Heart left ventricle (tissue), 13 donors: ENCODE results near the gene HSPA12A.

Source experiments
- CTCF ChIP-seq, 12 donors: fragments of 200-600 bp; sonication (generic) in 4 of 12; IDR thresholded peaks; one replicate each; pipeline versions ENCODE4 v1.5.0 to v1.8.0; 2018 to 2022; ENCODE audit warnings: antibody characterized with exemption in 12 of 12, mild to moderate bottlenecking in 5 of 12
- POLR2A ChIP-seq, 2 donors: fragments of 450-650 bp; IDR thresholded peaks; one replicate each; pipeline ENCODE4 v1.6.1; 2017; ENCODE audit warnings: antibody characterized with exemption in 2 of 2, mild to moderate bottlenecking in 2 of 2, moderate library complexity in 2 of 2
- donor health status: ischemic (EF 13 %, LVEDD 7.1; RV severe dilation, severe dysfunction).
- donor health status: DM: no; HTN: yes; CAD: no.
- donor health status: DM: no; HTN: no; CAD: no.
- donor health status: ischemic (EF 25% LVEDD 6.9; RV normal size, moderate dysfunction).
- donor health status: ischemic (EF 25% LVEDD 5.7; RV mildly dilated, moderate dysfunction).
- donor health status: ischemic (EF 35%, LVEDD 5.7; RV mildly dilated, moderate dysfunction).
- donor health status: nonischemic (EF 11% LVEDD 7.7; RV severe dilation, severe dysfunction).
- donor health status: DM: yes; HTN: yes; CAD: no.
- donor health status: PGD.
- donor health status: ischemic (EF 29% LVEDD 5.4; RV normal size, mild dysfunction).
- donor health status: nonischemic (EF 23%, LVEDD 6.1; RV moderate dilation, normal function).

- no peak for TF ChIP-seq CTCF (IDR thresholded peaks at IDR 0.05)
- TF ChIP-seq POLR2A (IDR thresholded peaks at IDR 0.05): no peak
Measured at GRCh38 chr10:116653885-116654284, 88.5 kb downstream of the HSPA12A start.
